ENCODE results near the gene HIVEP3.

HIVEP3 gene

GRCh38 chr1:41918450-41919043, at the start of gene HIVEP3:
HIVEP3 (minus strand) TSS chr1:41918922.
- Mint-ChIP-seq H3K4me1 (peaks cover 41% of the 10 kb centered on the region), H3K27me3 (ENCODE audit: low read depth) (peaks cover 53% of the 10 kb centered on the region), H3K9me3 (no peaks in the 10 kb centered on the region), H3K4me3 (peak within 1 kb of the TSS; percentile 78 to 88 (median 84)), H3K27ac (peak within 1 kb of the TSS in 2 of 3 experiments; percentile 3 to 12), H3K36me3 (ENCODE audit: low read depth) (no peaks in the 10 kb centered on the region)
- peak in 2 of 3 experiments; percentile 16 to 36 for TF ChIP-seq CTCF (IDR thresholded peaks at IDR 0.05; ENCODE audit: unreplicated experiment in 3 of 3)

GRCh38 chr1:41964400-41964799, 45.7 kb upstream of the HIVEP3 start:
- H3K27me3 Mint-ChIP-seq (ENCODE audit: low read depth): peaks cover 4% of the 10 kb centered on the region
- no peaks in the 10 kb centered on the region for H3K4me1 Mint-ChIP-seq
- no peak overlapping the region for H3K27ac Mint-ChIP-seq
- H3K36me3 Mint-ChIP-seq (ENCODE audit: low read depth): no peaks in the 10 kb centered on the region
- H3K4me3 Mint-ChIP-seq: no peak overlapping the region
- TF ChIP-seq CTCF (IDR thresholded peaks at IDR 0.05; ENCODE audit: unreplicated experiment in 3 of 3): no peak
- peaks cover 31% of the 10 kb centered on the region for H3K9me3 Mint-ChIP-seq

GRCh38 chr1:41963636-41964035, 44.9 kb upstream of the HIVEP3 start:
- Mint-ChIP-seq H3K4me1 (no peaks in the 10 kb centered on the region), H3K36me3 (ENCODE audit: low read depth) (no peaks in the 10 kb centered on the region), H3K27me3 (ENCODE audit: low read depth) (peaks cover 4% of the 10 kb centered on the region), H3K4me3 (no peak overlapping the region), H3K9me3 (peaks cover 26% of the 10 kb centered on the region), H3K27ac (no peak overlapping the region)
- no peak for TF ChIP-seq CTCF (IDR thresholded peaks at IDR 0.05; ENCODE audit: unreplicated experiment in 3 of 3)

- no peak overlapping the region for H3K4me3 Mint-ChIP-seq
- H3K9me3 Mint-ChIP-seq: no peaks in the 10 kb centered on the region
- H3K27ac Mint-ChIP-seq: no peak overlapping the region
- H3K27me3 Mint-ChIP-seq (ENCODE audit: low read depth): peaks cover 4% of the 10 kb centered on the region
- no peak for TF ChIP-seq CTCF (IDR thresholded peaks at IDR 0.05; ENCODE audit: unreplicated experiment in 3 of 3)
- H3K36me3 Mint-ChIP-seq (ENCODE audit: low read depth): no peaks in the 10 kb centered on the region
- H3K4me1 Mint-ChIP-seq: peaks cover 14% of the 10 kb centered on the region
These were observed 39.4 kb upstream of the HIVEP3 start for GRCh38 chr1:41958015-41958673.

GRCh38 chr1:41957568-41957967, 38.8 kb upstream of the HIVEP3 start:
- H3K4me3 Mint-ChIP-seq: peak overlapping the region in 1 of 3 experiments; percentile 21
- no peak for TF ChIP-seq CTCF (IDR thresholded peaks at IDR 0.05; ENCODE audit: unreplicated experiment in 3 of 3)
- peaks cover 14% of the 10 kb centered on the region for H3K4me1 Mint-ChIP-seq

More at GRCh38 chr1:41957568-41957967, 38.8 kb upstream of the HIVEP3 start:
- no peaks in the 10 kb centered on the region for H3K9me3 Mint-ChIP-seq
- H3K27ac Mint-ChIP-seq: no peak overlapping the region
- H3K27me3 Mint-ChIP-seq (ENCODE audit: low read depth): peaks cover 4% of the 10 kb centered on the region
- no peaks in the 10 kb centered on the region for H3K36me3 Mint-ChIP-seq (ENCODE audit: low read depth)

Measured in nephron (organoid).